Activated CD8-positive, alpha-beta memory T cell treated with anti-CD3 and anti-CD28 coated beads, Interleukin-2, amount 50 U/mL, for 4 hours (primary cell): ENCODE measurements around the gene HOXD9.

Source experiments
- DNase-seq: peaks from one replicate; pipeline ENCODE4 v3.0.0-alpha.2; 2020

HOXD9 gene

DNA sequence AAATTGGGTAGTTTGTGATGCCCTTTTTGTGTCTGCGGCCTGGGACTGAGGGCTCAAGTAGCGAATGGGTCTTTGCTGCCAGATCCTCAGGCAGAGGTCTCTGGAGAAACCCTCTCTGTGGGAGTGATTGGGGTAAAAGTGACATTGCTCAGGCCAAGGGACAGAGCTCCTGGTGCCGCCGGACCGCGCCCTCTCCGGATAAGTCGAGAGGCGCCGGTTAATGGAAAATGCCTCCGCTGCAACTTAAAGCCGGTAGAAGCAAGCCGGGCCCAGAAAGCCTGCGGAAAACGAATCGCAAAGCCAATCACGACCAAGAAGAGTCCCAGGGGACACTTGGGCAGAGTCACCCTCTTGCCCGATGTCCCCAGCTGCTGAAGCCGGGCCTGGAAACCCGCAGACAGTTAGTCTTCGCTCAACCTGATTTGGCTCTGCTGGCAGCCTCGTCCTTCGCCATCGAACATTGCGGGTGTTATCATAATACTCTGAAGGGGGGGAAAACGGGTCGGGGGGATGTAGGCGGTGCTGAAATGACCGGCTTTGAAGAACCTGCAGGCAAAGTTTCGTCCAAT is 23.3 kb upstream of the HOXD9 start:
- no peak for DNase-seq

DNA sequence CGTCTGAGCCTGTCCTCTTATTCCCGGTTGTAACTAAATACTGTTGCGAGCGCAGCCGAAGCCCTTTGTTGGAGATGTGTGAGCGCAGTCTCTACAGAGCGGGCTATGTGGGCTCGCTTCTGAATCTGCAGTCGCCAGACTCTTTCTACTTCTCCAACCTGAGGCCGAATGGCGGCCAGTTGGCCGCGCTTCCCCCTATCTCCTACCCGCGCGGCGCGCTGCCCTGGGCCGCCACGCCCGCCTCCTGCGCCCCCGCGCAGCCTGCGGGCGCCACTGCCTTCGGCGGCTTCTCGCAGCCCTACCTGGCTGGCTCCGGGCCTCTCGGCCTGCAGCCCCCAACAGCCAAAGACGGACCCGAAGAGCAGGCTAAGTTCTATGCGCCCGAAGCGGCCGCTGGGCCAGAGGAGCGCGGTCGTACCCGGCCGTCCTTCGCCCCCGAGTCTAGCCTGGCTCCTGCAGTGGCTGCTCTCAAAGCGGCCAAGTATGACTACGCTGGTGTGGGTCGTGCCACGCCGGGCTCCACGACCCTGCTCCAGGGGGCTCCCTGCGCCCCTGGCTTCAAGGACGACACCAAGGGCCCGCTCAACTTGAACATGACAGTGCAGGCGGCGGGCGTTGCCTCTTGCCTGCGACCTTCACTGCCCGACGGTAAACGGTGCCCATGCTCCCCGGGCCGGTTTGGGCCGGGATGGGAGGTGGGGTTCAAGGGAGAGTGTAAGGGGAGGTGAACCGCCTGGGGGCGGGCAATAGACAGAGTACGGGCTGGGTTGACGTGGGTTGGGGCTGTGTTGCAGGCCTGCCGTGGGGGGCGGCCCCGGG is 22.6 kb upstream of the HOXD9 start, which contains the start of gene HOXD12:
TSS of gene HOXD12 (plus strand) at position 68 of the 819 bp plus-strand sequence. CDS start at position 75, 7 bp downstream.
- DNase-seq: no peak

DNA sequence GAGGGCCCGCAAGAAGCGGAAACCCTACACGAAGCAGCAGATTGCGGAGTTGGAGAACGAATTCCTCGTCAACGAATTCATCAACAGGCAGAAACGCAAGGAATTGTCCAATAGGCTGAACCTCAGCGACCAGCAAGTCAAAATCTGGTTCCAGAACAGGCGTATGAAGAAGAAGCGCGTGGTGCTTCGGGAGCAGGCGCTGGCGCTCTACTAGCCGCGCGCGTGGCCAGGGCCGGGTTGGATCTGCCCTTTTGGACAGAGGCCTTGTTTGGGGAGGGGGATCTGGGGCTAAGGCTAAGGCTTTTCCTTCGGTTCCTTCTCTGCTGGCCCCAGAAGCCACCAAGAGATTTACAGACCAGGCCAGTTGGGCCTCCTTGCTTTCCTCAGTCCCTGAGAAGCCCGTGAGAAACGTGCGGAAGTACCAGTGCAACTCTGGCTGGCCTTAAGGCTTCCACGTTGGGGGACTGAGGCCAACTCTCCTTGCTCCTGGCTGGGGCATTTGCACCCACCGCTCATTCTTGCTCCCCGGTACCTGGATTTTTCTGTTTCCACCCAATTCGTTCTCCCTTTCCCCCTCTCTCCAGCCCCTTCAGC is 21.9 kb upstream of the HOXD9 start:
- DNase-seq: no peak

DNA sequence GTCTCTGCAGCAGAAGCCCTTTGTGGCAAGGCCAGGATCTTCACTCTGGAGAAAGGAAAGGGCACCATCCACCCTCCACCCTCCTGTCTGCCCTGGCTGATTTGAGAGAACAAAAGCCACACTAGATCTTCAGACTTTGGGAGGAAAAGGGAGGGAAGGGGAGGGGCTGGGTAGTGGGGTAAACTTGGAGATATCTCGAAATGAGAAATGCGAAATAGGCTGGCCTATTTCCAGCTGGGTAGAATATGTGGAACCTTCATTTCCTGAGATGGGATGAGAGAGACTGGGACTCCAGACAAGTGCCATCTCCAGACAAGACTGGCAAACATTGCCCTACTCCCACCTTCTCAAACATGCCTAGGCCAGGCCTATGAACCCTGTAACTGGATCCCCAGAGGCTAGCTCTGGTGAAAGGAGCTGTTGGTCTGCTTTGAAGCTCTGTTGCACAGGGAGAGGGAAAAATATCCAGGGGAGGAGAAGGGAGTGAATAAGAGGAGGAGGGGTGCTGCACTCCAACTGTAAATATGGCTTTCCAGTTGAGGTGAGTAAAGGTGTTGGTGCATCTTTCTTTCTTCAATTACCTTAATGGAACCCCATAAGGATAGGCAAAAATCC is 21.2 kb upstream of the HOXD9 start:
- DNase-seq: no peak

DNA sequence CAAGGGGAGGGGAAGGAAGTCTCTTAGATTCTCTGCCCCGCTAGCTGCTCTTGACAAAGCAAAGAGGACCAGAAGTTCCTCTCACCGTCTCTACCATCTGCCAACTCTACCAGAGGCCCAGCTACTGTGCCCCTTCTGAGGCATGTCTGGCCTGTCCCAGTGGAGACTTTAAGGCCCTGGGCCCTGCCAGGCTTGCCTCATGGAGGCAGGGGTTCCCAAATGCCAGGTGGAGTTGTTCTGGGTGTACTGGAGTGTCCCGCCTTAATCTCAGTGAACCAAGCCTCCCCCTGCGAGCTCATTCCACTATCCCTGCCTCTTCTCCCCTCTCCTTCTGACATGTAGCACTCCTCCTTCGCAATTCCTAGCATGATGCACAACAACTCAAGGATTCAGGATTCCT is 20.7 kb upstream of the HOXD9 start:
- DNase-seq: no peak

DNA sequence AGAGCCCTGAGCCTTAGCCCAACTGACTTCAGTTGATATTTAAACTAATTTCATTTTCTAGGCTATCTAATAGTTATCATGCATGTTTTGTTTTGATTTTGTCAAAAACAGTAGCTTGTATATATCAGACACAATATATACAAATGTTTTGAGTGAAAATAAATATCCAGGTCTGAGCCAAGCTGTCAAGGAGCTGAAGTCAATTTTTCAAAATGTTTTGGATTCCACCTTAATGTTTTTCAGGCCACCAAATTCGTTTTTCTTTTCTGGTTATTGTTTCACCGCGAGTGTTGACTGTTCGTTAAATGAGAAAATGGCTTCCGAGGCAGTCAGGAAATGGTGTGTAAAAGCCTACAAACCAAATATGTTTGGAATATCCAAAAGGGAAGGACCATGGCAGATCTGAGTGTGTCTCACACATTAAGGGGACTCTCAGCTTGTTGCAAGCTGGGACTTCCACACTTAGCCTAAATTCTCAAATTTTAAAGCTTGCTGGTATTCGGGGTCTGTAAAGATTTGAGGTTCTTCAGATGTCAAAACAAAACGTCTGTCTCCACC is 20.1 kb upstream of the HOXD9 start:
- no peak for DNase-seq

DNA sequence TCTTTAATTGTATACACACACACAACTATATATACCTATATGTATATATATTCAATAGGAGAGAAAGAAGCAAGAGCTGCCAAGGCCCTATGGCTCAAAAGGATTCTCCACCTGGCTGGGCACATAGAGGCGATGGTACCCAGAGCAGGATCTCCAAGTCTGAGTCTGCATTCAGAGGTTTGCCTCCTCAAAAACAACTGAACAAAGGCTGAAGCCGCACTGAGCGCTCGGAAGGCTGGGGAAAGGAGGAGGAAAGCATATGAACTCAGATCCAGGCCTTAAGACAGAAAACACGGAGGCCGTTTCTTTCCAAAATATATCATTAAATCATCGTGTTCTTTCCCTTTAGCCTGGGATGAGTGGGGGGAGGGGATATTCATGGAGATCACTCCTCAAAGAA is 19.3 kb upstream of the HOXD9 start:
- no peak for DNase-seq

DNA sequence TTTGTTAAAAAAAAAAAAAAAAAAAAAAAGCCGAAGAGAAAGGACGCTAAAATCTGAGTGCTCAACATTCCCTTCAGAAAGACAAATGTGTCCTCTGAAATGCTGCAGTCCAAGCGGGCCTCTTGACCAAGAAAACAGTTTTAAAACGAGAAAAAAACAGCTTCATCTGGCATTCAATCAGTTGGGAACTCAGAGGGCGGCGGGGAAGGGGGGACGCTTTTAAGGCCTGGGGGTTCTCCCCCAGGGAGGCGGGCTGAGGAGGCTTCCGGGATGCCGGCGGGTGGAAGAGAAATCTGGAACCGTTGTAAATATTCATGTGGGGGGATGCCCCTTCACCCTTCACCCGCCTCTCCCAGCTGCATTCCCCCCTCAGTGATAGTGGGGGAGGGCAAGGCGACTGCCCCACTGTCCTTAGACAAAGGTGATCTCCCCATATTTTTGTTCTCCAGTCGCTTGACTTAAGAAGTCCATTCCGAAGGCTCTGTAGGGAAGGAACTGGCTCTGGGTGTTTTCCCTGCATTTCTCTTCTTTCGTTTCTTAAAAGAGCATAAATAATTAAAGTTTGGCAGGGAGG is 18.7 kb upstream of the HOXD9 start:
- no peak for DNase-seq

DNA sequence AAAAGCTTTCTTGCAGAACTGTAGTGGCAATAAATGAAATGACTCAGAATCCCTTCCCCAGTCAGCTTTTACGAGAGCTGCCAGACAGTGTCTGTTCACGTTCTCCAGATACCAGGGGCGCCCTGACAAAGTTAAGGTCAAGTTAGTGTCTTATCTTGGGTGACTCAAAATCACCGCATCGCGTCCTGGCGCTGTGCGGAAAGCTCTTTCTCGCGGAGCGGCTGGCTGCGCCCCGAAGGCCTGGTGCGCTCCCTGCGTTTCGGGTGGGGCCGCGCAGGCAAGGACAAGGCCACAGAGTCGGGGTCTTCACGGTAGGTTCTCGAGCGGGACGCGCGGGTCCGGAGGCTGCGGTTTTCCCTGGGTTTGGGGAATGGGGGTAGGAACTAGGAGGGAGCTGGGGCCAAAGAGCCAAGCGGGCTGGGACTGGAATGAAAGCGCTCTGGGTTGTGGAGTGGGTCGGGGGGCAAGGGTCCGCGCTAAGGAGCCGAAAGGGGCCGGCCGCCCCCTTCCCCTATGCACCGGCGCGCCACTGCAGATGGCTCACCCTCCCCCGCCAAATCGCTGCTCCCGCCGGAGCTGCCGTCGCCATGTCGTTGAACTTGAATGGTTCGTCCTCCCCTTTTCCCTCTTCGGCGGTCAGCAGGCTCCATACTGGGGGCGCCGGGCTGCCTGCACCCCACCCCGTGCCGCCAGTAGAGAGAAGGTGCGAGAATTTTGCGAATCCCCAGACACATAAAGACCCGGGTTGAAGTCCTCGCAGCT is 18.0 kb upstream of the HOXD9 start:
- no peak for DNase-seq

DNA sequence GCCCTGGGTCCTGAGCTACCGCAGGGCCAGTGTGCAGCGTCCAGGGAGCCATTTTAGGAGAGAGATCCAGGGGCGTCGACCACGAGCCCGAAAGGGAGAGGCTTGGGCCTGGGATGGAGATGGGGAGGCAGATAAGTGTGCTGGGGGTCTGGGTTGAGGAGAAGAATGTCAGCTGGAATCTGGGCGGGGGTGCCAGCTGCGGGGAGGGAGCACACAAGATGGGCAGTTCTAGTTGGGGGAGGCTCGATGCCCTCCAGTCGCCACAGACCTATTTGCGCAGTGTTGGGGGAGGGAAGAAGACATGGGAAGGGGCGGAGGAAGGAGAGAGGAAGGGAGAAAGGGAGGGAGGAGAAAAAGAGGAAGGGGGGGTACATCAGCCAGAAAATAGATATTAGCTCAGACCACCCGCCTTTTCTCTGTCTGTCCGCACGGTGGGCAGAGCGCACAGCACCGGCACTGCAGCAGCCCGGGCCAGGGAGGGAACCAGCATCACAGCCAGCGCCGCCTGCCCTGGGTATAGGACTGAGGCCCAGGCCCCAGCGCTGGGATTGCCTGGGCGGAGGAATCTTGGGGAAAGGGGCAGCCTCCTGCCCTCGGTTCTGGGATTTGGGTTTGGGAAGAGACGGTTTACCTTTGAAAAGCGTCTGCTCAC is 17.3 kb upstream of the HOXD9 start:
- no peak for DNase-seq

DNA sequence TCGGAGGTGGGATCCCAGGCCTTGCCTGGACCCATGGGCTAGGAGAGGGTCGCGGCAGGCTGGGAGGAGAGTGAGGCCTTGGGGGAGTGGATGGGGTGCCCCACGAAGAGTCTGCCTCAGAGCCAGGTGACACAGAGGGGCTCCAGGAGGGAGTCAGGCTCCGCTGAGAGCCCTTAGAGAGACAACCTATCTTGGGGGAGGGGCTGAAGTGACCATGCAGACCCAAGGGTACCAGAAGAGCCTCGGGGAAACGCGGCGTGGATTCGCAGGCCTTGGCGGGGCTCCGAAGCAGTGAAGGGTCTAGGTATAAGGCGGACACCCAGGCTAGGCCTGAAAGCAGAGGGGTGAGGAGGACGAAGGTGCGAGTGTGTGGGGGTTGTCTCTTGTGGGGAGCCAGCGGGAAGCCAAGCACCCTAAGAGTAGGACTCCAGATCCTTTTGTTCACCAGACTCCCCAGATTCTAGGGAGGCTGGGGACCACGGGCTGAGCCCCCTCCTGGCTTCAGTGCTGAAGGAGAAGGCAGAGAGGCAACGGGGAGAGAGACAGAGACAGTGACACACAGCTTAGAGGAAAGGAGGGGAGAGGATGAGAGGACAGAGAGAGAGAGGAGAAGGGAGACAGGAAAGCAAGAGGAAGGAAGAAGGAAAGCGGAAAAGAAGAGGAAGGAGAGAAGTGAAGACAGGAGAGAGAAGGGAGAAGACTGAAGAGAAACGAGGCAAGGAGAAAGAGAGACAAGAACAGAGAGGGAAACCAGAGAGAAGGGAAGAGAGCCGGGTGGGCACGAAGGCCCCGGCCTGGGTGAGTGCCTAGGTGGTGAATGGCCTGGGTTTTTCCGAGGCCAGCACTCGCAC is 16.6 kb upstream of the HOXD9 start:
- no peak for DNase-seq

DNA sequence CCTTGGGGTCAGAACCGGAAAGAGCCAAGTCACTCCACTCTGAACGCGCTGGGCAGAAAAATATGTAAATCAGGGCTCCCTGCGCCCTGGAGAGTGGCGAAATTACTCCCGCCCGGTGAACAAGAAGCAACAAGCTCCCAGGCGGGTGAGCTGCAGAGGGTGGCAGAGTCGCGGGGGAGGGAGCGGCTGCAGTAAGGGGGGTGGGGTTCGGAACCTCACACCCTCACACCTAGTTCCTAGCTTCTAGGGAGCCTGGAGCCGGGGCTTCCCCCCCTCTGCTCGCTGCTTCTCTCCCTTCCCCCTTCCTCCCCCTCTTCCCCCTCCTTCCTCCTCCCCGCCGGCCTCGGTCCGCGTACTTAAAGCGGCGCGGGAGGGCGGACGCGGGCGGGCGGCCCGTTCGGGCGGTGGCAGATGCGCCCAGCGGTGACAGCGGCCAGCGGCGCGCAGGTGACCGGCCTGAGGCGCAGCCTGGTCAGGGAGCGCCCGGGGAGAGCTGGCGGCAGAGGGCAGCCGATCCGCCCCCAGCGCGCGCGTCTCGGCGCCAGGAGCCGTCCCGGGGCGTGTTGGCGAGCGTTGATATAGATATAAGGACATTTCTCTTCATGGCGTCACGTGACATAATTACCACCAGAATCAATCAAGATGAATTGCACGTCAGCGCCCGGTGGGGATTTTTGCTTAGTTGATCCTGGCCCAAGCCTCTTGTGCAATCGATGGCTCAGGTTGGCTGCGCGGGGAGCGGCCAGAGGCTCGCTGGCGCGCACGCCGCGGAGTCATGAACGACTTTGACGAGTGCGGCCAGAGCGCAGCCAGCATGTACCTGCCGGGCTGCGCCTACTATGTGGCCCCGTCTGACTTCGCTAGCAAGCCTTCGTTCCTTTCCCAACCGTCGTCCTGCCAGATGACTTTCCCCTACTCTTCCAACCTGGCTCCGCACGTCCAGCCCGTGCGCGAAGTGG is 15.7 kb upstream of the HOXD9 start, which contains the start of gene HOXD11:
TSS of gene HOXD11 (plus strand) at position 700 of the 959 bp plus-strand sequence. CDS start at position 776, 76 bp downstream.
- DNase-seq: no peak

DNA sequence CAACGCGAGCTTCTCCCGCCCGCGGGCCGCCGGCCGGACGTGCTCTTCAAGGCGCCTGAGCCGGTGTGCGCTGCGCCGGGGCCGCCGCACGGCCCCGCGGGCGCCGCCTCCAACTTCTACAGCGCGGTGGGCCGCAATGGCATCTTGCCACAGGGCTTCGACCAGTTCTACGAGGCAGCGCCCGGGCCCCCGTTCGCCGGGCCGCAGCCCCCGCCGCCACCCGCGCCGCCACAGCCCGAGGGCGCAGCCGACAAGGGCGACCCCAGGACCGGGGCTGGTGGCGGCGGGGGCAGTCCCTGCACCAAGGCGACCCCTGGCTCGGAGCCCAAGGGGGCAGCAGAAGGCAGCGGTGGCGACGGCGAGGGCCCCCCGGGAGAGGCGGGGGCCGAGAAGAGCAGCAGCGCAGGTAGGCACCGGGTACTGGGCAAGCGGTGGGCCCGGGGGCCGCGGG is 14.8 kb upstream of the HOXD9 start:
- no peak for DNase-seq

DNA sequence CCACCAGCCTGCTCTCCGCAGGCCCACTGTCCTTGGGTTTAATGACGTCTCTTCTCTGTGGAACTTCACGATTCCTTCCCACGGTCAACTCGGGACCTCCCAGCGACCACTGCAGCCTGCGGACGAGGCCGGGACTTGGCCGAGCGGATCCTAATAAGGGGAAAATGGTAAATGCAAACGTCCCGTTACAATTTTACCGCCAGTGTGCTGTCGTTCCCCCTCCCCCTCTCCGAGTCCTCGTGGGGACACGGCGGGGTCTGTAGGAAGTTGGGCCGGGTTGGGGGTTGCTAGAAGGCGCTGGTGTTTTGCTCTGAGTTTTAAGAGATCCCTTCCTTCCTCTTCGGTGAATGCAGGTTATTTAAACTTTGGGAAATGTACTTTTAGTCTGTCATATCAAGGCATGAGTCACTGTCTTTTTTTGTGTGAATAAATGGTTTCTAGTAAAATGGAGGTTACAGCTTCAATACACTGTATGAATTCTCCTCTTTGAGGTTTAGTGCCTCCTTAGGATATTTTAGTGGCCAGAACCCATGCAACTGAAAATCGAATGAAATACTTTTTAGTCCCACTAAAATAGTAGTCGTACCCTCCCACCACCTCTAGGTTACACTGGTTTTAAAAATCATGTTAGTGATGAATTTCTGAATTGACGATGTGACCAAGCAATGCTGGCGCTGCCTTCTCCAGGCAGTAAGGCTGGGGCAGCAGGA is 13.2 kb upstream of the HOXD9 start:
- DNase-seq: no peak

DNA sequence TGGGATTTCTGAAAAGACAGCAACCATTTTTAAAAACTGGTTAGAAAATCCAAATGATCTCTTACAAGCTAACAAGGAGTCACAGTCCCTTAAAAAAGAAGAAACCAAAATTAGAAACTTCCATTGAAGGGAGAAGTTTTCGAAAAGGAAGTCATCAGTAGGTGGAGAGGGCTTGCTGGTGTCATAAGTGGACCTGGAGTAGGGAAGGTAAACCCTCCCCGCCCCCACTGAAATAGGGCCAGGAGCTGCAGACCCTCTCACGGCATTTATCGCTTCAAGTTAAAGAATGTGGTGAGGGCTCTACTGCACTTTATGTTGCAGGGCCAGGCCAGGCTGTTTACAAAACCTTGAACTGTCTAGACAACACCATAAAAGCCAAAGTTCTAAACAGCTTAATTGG is 12.6 kb upstream of the HOXD9 start:
- DNase-seq: no peak

DNA sequence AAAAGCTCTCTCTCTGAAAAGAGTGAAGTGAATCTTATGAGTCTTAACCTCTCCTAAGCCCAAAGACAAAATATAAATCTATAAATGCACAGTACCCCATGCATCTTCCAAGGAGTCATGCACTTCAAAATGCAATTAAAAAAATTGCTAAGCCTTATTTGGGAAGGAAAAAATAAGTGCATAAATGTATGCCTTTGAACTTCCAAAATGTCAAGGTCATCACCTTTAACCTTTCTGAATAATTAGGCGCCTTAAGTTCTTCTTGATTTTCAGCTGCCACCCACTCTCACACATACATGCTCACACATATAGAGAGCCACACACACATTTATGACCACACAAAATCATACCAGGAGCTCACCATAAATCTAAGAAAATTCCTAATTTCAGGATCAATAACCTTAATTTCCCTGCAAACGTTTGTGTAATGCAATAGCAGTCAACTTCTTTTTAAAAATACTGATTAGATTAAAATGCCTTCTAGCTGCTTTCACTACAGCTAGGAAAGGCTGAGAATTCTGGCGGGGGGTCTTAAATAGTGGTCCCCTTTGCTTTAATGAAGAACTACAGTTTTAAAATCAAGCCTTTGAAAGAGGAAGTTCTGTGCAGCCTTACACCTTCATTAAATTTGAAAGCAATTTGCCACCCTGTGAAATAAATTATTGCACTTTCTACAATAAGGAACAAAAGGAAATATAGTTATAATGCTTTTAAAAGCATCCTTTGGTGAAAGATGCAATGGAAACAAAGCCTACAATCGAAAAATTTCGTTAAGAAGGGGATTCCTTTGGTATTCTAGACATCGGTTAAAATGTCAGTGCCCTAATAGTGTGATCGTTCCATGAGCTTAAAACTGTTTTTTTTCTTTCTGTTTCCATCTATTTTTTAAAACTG is 11.9 kb upstream of the HOXD9 start:
- DNase-seq: no peak

DNA sequence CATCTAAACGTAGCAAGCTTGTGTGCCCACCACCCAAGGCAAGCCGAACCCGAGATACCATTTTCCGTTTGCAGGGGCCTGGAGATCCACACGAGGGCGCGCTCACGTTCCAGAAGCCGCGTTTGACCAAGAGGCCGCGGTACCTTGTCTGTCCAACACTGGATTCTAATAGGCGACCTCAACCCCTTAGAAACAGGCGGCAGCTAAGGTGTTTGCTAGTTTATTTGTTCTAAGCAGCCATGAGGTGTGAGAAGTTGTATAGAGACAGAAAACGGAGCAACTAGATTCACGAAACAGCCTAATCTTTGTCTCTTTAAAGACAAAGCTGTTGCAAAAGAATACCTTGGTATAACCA is 11.2 kb upstream of the HOXD9 start:
- no peak for DNase-seq
